Stromal cell of bone marrow (primary cell): ENCODE data around the gene SLIT3.

Source experiments
- DNase-seq: peaks from one replicate; pipeline ENCODE4 v3.0.0-alpha.2; 2012; ENCODE audit warnings: low read depth

SLIT3 gene

DNA sequence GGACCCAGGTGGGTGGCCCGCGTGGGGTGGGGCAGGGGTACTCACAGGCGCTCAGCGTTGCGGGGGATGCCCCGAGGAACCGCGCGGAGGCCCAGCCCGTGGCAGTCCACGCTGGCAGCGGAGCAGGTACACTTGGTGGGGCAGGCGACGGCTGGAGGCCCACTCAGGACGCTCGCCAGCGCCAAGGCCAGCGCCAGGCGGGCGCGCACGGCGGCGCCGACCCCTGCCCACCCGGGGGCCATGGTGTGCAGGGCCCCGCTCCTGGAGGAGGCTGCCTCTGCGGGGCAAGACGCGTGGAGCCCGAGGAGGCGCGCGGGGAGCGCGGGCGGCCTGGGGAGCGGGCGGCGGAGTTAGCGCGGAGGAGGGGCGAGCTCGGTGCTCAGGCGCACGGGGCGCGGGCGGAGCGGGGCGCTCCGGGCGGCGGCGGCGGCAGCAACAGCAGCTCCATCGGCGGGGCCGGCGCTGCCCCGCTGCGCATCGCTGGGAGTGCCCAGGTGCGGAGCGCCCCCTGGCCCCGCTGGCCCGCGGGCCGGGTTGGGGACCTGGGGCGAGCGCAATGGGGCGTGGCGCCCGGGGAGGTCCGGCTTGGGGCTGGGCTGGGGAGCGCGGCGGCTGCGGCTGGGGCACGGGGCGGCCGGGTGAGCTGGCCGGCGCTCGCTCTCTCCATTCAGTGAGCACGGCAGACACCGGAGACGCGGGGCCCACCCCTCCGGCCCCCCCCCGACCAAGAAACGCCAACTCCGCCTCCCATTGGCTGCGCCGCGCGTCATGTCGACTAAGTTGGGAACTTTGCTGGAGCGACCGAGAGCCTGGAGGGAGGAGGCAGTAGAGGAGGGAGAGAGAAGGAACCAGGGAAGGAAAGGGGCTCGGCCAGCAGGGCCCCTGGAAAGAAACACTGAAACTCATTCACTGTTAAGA is at the start of gene SLIT3:
SLIT3 (minus strand) TSS at position 672 of the 918 bp plus-strand sequence; CDS start at position 242, 430 bp downstream.
- DNase-seq, result peak; percentile 73

DNA sequence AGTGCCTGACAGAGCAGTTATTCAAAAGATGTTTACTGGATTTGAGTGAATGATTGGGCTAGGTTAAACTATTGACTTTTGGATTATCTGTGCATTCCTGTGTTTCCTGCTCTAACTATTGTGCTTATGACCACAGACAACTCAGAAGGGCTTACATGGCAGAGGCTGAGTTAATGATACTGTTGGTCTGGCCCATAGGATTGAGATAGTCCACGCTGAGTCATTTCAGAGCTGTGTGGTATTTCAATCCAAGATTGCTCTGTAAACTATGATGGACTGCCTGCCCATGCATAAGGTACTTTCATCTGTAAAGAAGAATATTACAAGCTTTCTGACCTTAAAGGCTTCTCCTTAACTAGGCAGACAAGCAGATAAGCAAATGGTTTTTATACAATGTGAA is 49.1 kb upstream of the SLIT3 start:
- DNase-seq, result peak; percentile 40

DNA sequence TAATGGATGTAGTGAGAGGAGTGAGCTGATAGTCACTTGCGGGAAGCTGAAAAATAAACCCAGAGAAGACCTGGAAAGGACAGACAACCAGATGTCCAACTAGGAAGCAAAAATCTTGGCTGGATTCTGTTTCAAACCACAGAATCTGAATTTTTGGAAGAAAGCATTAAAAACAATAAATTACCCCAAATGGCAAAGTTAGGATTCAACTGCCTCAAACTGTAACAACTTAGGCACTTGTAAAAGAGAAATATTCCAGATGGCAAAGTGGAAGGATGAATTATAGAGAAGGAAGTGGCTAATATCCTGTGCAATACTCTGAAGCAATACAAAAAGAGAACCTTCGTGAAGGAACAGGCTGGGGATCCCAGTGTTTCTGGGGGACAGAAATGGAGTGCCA is 46.8 kb upstream of the SLIT3 start:
- no peak for DNase-seq

DNA sequence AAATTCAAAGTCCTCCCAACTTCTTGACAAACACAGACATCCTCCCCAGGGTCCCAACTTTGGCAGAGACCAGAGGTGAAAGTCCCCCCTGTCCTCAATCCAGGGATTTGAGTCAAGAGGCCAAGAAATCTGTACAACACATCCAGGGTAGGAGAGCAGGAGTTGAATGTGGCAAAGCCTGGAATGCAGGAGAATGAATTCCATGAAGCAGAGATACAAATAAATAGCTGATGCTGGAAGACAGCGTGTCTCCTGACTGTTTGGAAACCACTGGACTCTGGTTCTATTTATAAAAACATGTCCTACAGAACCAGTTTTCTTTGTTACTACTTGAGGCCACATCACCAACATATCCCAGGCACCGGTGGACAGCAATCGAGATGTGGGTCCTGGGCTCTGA is 43.7 kb upstream of the SLIT3 start:
- DNase-seq, result no peak

DNA sequence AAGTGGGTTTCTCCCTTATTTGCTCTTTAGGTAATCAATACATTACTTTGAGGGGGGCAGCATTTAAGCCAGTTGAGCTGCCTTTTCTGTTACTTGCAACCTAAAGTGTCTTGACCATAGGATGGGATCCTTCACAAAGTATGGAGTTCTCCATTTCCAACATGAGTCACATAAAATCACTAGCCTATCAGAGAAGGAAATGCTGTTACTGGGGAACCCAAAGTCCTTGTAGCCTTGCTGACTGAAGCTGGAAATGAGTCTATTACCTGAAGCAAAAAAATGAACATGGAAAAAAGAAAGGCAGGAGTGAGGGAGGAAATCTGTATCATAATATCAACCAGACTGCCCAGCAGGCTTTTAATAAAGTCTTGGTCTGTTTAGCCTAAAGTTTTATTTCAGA is 42.8 kb upstream of the SLIT3 start:
- DNase-seq, result no peak

DNA sequence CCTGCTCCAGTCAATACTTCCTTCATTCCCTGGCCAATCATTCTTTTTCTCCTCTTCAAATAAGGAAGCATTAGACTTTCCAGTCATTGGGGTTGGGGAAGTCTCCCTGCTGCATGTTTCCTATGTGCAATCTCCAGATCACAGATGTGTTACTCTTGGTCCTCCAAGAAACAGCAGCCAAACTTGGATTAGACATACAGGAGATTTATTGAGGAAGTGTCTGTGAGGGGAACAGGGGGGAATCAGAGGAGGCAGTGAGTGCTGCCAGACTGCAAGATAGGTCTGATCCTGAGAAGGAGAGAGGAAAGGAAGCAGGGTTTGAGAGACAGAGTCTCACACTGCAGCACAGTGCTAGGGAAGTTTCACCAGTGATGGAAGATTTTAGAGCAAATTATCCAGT is 40.6 kb upstream of the SLIT3 start:
- DNase-seq, result no peak

DNA sequence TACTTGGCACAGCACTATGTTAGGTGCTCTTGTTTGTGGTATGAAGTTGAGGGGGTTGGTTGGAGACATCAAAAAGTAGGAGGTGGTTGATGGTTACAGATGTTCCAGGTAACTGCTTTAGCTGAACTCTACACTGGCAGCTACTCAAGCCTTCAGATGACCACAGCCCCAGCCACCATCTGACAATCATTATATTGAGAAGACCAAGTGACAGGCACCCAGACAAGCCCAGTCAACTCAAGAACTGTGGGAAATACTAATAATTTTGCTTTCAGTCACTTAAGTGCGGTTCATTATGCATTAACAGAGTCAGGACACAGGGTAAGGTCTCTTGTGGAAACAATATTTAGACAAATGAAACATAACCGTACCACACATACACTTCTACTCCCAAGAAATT is 38.9 kb upstream of the SLIT3 start:
- DNase-seq, result no peak

DNA sequence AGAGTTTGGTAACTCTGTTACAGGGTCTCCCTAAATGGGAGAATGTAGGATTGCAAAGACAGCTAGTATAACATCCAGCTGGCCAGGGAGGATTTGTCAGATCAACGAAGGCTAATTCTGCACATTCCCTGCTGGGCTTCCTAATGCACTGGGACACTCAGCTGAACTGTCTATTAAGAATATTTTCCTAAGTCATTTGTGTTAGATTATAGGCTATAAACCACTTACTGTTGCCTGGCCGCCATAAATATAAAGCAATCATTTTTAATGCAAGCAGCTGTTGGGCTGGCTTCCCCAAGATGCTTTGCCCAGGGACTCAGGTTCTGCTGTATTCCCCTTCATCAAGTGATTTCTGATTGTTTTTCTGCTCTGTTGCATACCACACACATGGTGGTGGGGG is 35.3 kb upstream of the SLIT3 start:
- DNase-seq, result no peak

DNA sequence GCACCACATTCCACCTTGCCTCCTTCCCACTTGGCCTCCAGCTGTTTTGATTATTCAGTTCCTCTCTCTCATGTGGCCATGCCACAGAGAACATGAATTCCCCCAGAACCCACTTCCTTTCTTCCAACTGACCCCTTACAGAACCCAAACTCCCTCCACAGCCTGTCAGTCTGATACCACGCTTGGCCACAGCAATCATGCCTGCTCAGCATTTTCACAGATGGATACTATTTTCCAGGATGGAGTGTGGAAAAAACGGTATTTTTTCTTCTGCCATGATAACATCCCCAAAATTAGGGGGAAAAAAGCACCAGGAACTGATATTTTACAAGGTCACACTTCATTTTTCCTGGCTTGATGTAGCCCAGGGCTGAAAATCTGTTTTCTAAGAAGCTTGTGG is 34.9 kb upstream of the SLIT3 start:
- no peak for DNase-seq

DNA sequence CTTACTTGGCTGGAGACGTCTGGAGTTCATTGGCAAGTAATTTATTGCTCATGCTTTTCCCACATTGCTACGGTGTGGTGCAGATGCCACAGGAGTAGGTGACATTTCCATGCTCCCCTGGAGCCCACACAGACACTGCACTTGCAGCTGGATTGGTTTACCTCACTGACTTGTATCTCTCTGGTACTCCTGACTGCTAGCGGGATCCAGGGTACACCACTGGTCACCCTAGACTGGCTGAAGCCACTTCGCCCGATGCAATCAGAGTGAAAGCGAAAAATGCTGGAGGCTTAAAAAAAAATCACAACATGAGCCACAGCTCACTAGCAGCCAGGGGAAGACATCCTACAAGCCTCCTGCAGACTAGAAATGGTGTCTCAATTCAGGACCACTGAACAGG is 32.6 kb upstream of the SLIT3 start:
- DNase-seq, result no peak

DNA sequence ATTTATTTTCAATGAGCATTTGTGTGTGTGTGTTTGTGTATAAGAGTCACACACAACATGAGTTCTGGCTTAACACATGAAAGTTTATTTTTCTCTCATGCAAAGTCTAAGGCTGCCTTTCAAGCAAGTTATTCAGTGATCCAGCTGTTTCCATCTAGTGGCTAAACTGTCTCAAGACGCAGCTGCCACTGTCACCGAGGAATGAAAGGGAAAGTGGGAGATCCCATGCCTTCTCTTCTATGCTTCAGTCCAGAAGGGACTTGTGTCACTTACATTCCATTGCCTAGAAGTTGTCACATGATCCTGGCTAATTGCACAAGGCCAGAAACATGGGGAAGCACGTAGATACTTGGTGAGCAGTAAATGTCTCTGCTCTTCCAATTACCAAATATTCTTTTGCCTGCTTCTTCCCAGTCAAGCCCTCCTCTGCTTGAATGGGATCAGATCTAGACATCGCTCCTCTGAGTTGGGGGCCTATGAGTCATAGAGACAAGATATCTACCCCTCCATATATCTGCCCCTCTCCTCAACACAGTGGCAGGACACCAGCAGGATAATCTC is 30.4 kb upstream of the SLIT3 start:
- no peak for DNase-seq

DNA sequence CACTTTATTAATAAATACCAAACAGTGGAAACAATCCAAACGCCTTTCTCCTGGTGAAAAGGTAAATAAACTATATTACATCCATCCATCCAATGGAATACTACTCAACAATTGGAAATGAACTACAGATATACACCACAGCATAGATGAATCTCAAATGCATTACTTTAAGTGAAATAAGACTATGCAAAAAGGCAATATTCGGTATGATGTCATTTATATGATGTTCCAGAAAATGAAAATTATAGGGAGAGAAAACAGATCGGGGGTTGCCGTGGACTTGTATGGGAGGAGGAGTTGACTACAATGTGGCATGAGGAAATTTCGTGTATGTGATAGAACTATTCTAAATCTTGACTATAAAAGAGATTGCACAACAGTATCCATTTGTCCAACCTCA is 27.5 kb upstream of the SLIT3 start:
- DNase-seq, result no peak

DNA sequence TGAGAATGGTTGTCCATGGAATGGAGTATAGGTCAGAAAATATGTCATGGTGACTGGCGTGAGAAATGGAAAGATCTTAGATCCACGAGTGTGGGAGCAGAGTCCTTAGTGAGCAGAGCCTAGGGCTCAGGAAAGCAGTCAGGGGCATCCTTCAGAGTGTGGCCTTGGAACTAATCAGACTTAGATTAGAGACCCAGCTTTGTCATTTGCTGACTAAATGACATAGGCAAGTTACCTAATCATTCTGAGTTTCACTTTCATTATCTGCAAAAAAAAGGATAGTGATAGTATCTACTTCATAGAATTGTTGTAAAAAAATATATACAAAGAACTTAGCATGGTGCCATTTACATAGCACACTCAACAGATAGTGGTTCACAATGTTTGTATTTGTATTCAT is 24.3 kb upstream of the SLIT3 start:
- no peak for DNase-seq

DNA sequence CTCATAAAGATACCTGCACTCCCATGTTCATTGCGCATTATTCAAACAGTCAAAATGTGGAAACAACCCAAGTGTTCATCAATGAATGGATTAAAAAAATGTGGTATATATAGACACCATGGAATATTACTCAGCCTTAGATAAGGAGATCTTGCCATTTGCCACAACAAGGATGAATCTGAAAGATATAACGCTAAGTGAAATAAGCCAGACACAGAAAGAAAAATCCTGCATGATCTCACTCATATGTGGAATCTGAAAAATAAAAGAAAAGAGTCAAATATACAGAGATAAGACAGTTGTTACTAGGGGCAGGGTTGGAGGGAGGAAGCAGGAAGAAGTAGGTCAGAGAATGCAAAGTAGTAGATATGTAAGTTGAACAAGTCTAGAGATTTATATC is 17.6 kb upstream of the SLIT3 start:
- DNase-seq, result no peak

DNA sequence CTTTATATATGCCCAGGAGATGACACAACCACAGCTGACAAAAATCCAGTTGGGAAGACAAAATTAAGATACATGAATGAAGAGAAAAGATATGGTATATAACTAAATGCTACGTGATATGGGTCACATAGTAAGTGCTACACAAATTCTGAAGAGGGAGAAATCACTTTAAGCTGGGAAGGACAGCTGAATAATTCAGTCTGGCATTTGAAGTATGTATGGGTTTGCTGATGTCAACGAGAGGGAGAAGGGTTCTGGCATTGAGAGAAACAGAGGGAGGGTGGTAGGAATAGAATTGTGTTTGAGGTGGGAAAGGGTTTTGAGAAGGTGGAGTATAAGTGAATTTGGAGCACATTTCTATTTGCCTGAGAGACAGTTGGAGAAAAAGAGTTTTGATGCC is 6.7 kb upstream of the SLIT3 start:
- DNase-seq, result no peak

DNA sequence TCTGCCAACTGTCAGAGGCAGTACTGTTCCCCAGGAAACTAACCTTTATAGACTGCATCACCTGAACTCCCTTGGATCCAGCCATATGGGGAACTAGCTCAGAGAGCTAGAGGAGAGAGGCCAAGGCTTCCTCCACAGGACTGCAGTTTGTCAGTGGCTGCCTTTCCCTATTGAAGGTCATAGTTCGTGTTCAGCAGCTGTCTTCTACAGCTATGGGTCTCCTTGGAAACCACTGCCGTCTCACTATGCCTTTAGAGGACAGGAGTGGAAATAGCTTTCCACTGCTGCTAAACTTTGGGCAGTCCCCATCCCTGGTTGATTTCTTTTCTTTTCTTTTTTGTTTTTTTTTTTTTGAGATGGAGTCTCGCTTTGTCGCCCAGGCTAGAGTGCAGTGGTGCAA is 4.4 kb upstream of the SLIT3 start:
- DNase-seq, result no peak

DNA sequence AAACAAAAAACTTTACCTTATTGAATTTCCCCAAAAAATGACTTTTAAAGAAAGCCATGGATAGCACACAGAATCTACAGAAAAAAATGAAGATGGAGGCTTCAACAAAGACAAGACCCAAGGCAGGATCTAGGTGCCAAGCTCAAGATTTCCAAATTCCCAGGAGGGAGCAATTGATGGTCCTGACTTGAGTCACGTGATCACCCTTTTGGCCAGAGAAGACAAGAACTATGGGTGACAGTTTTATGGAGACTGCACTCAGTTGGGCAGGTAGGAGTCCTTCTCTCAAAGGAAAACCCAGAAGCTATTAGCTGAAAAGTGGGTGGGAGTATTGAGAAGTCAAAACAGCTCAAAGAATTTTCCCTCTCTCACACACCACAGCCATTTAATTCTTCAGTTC is 3.2 kb upstream of the SLIT3 start:
- no peak for DNase-seq

DNA sequence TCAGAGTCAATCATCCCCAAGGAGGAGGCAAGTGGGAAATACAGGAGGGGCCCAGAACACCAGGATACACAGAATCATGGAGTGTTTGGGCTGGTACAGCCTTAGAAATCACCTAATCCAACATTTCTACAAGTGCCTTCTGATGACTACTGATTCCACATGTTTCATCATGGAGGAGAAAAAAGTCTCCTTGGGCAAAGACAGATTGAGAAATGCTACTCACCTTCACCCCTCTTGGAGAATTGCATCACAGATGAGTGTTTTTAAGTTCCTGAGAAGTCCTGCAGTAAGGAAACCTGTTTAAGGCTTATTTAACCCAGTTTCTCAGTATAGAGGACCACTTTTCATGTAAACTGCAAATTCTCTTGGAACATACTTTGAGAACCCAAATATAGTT is 2.2 kb upstream of the SLIT3 start:
- DNase-seq, result no peak

DNA sequence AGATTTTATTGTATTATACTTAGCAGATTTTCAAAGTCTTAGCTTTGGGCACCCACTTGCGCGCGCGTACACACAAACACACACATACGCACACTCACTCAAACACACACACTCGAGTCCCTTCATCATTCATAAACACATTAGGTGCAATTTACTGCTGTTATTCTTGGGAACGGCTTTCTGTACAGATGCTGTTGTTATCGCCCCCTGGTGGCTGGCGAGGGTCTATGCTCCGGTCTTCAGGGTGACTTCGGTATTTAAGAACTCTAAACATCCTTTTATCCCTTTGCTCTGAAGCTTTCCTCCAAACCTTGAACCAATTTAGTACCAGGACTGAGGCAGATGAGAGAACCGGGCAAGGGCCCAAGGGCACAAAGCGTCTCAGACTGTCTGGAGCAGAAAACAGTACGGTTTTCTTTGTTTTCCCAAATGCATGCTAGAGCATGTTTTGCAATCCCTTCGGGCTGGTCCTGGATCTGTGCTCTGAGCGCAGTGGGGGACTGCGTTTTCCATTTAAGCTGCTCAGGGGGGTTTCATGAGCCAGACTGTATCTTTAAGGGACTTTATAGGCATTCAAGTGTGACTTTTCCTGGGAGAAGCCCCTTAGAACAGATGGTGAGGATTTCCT is 1.7 kb upstream of the SLIT3 start:
- peak; percentile 61 for DNase-seq

DNA sequence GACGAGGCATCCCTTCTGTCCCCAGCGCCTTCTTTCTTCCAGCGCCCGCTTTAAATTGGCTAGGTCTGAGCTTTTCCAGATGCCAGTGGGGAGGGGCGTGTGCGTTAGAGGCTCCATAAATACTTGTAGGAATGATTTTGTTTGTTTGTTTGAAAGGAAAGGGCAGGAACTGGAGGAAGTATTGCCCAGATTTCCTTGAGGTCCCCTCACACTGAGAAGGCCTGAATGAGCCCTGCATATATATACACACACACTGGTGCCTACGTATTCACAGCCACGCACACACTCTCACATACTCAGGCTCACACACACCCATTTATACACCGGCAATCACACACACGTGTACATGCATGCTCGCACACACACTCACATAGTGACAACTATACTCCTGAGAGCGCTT is 1.0 kb upstream of the SLIT3 start:
- DNase-seq, result no peak

DNA sequence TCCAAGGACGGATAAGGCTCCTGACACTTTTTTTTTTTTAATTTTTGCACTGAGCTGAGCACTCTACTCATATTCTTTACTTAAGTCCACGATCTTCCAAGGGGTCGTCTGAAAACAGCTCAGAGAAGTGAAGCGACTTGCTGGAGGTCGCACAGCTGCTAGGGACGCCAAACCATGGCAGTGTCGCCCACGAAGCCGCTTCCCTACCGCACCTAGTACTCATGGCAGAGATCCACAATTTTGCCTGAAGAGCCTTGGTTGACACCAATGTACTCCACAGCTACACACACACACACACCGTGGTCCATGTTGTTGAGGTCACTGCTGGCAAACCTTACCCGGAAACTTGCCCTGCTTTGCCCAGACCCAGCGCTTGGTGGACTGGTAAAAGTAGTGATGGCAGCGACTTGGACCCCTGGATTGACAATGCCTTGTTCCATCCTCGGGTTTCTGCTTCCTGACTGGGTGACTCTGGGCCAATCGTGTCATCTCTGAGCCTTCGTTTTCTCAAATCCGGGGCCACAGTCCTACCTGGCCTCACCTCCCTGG is 521 bp upstream of the SLIT3 start:
- DNase-seq, result no peak

DNA sequence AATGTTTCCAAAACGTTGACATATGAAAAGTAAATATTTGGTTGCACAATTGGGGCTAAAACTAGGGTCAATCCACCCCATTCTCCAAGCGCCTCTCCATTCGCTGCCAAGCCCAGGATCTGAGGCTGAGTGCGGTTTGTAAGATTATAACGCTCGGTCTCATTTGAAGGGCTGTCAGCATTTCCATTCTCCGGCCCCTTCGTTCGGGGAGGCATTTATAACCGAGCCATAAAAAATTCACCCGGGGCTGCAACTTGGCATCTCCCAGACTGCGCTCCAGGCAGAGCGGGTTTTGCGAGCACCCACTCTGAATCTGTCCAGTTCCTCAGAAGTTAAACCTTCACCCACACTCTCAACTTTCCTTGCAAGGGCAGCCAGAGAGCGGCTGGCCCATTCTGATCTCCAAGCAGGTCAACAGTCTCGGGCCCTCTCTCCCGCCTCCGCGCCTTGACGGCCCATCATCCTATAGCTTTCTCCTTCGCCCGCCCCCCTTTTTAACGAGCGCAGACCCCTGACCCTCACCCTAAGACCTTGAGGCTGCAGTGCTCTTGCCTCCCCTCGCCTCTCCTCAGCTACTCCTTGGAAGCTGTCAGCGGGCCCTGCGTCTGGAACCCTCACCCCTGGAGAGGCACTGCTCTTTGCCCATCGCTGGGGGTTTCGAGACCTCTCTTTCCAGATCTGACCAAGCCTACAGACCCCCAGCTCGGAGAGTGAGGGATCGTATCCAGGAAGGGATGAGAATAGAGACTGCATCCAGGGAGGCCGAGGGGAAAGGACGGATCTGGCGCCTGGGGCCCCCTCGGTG is 1.1 kb downstream of the SLIT3 start:
- DNase-seq, result no peak
